GM12878 (cell line): Measurements from ENCODE around the gene RSRC1. TPM values are rescaled to one million over a fixed set of nuclear protein-coding genes. Genes with fewer than 3 reads are reported as not detected.

Source experiments
- ATAC-seq: fragments of 200-7000 bp; cut with Tn5 transposase; 3 replicates; pipeline ENCODE4 v1.9.1; 2020; ENCODE audit warnings: mild to moderate bottlenecking, moderate library complexity
- Bru-seq: library from RNA; stranded (reverse); fragments of 400-500 nt; gene quantifications from one replicate; lab custom pipeline; 2021; lab: Mats Ljungman, UMichigan
- BruChase-seq, 2 experiments: library from RNA; stranded (reverse); fragments of 400-500 nt; gene quantifications; one replicate each; lab custom pipeline; 2021; lab: Mats Ljungman, UMichigan
- BruUV-seq: library from RNA; stranded (reverse); fragments of 400-500 nt; replicated peaks from 2 replicates; lab custom pipeline; 2021; lab: Mats Ljungman, UMichigan
- CTCF ChIA-PET: fragments of 300-600 bp; sonication (Branson Sonifier 250); formaldehyde crosslinking; extraction: SDS; loops from one replicate; lab custom pipeline; 2021; ENCODE audit warnings: inconsistent platforms; lab: Yijun Ruan, JAX
- POLR2A ChIA-PET: fragments of 350-600 bp; formaldehyde crosslinking; extraction: SDS; loops from one replicate; lab custom pipeline; 2021; ENCODE audit warnings: inconsistent platforms; lab: Charles Lee
- RAD21 ChIA-PET: fragments of 300-600 bp; sonication (Branson Sonifier 250); formaldehyde crosslinking; loops from one replicate; lab custom pipeline; 2023; ENCODE audit warnings: antibody characterized with exemption; ENCODE audit not compliant: unreplicated experiment; lab: Charles Lee
- SMC1A ChIA-PET: fragments of 300-600 bp; sonication (Branson Sonifier 250); formaldehyde crosslinking; loops from one replicate; lab custom pipeline; 2023; ENCODE audit not compliant: unreplicated experiment, uncharacterized antibody; lab: Charles Lee
- DNase-seq: peaks from one replicate; pipeline ENCODE4 v3.0.0-alpha.2; 2011; ENCODE audit warnings: low read depth, low spot score
- FAIRE-seq: peaks from 3 replicates; lab custom pipeline; 2011; peaks lifted over from hg19 to GRCh38; lab: Jason Lieb, UNC
- H2AFZ ChIP-seq: 2 replicates; pipeline ENCODE4 v1.6.0; 2011; ENCODE audit warnings: low read depth, low read length, control low read depth; ENCODE audit not compliant: control insufficient read depth
- H3K27ac ChIP-seq: 2 replicates; pipeline ENCODE4 v1.5.1; 2011; ENCODE audit warnings: control low read depth; ENCODE audit not compliant: control insufficient read depth, insufficient read depth
- H3K27me3 ChIP-seq, 2 experiments: replicated peaks in 1 of 2; 2 replicates each; pipeline versions ENCODE4 v1.6.0 to v1.6.1; 2011; ENCODE audit warnings: low read length in 1 of 2; ENCODE audit not compliant: control insufficient read depth in 2 of 2, insufficient read depth in 2 of 2
- H3K36me3 ChIP-seq, 2 experiments: 2 replicates each; pipeline ENCODE4 v1.5.1; 2011; ENCODE audit warnings: low read length in 1 of 2; ENCODE audit not compliant: control insufficient read depth in 2 of 2, insufficient read depth in 2 of 2
- H3K4me1 ChIP-seq: 2 replicates; pipeline ENCODE4 v1.6.1; 2011; ENCODE audit warnings: mild to moderate bottlenecking, low read length, moderate library complexity, mixed read lengths; ENCODE audit not compliant: control insufficient read depth, insufficient read depth
- H3K4me2 ChIP-seq: 2 replicates; pipeline ENCODE4 v1.6.0; 2011; ENCODE audit warnings: control low read depth; ENCODE audit not compliant: control insufficient read depth, insufficient read depth
- H3K4me3 ChIP-seq: fragments of 200-600 bp; sonication (generic); 2 replicates; pipeline ENCODE4 v1.5.1; 2016
- H3K79me2 ChIP-seq: 2 replicates; pipeline ENCODE4 v1.6.0; 2011; ENCODE audit warnings: low read length; ENCODE audit not compliant: control insufficient read depth, insufficient read depth
- H3K9ac ChIP-seq: 2 replicates; pipeline ENCODE4 v1.8.0; 2011; ENCODE audit warnings: low read length, control low read depth, mixed read lengths; ENCODE audit not compliant: control insufficient read depth, insufficient read depth
- H3K9me3 ChIP-seq: replicated peaks from 3 replicates; pipeline ENCODE4 v1.5.1; 2011; ENCODE audit warnings: mild to moderate bottlenecking, low read length; ENCODE audit not compliant: control insufficient read depth, insufficient read depth
- H4K20me1 ChIP-seq: 2 replicates; pipeline ENCODE4 v1.6.0; 2011; ENCODE audit not compliant: control insufficient read depth, insufficient read depth
- BHLHE40 ChIP-seq, 2 experiments: fragments of 450-650 bp in 1 of 2; IDR thresholded peaks; 2 replicates each; pipeline ENCODE4 v1.6.1; 2011 to 2017; ENCODE audit warnings: low read depth in 2 of 2, borderline replicate concordance in 1 of 2, improper control_type of control experiment in 1 of 2, low read length in 1 of 2, mild to moderate bottlenecking in 1 of 2
- GABPA ChIP-seq: IDR thresholded peaks from 2 replicates; pipeline ENCODE4 v1.6.1; 2014; ENCODE audit warnings: antibody characterized with exemption, low read depth, mild to moderate bottlenecking, inconsistent platforms
- GATAD2B ChIP-seq: fragments of 450-650 bp; conservative IDR thresholded peaks from 2 replicates; pipeline ENCODE4 v1.6.1; 2017; ENCODE audit warnings: low read depth, mild to moderate bottlenecking, moderate library complexity
- HDGF ChIP-seq: fragments of 450-650 bp; IDR thresholded peaks from 2 replicates; pipeline ENCODE4 v1.6.1; 2016; ENCODE audit warnings: antibody characterized with exemption
- KDM1A ChIP-seq: fragments of 200-600 bp; sonication (generic); IDR thresholded peaks from 2 replicates; pipeline ENCODE4 v1.6.1; 2016; ENCODE audit warnings: borderline replicate concordance
- MYB ChIP-seq: fragments of 150-350 bp; IDR thresholded peaks from 2 replicates; pipeline ENCODE4 v1.6.1; 2014; ENCODE audit warnings: mild to moderate bottlenecking, low read depth, low read length, borderline replicate concordance
- MYC ChIP-seq: IDR thresholded peaks from 2 replicates; pipeline ENCODE4 v1.6.1; 2011; ENCODE audit warnings: mild to moderate bottlenecking, low read length, moderate library complexity, inconsistent platforms; ENCODE audit not compliant: insufficient read depth, insufficient replicate concordance, insufficient read length, severe bottlenecking
- NBN ChIP-seq: fragments of 450-650 bp; IDR thresholded peaks from 2 replicates; pipeline ENCODE4 v1.6.1; 2016
- PML ChIP-seq: IDR thresholded peaks from 2 replicates; pipeline ENCODE4 v1.6.1; 2012; ENCODE audit warnings: low read length, inconsistent platforms
- RAD51 ChIP-seq: fragments of 450-650 bp; IDR thresholded peaks from 2 replicates; pipeline ENCODE4 v1.6.1; 2016; ENCODE audit warnings: moderate library complexity, mild to moderate bottlenecking, inconsistent platforms
- RBBP5 ChIP-seq: fragments of 200-600 bp; sonication (generic); conservative IDR thresholded peaks from 2 replicates; pipeline ENCODE4 v1.6.1; 2016
- RELA ChIP-seq: fragments of 450-650 bp; IDR thresholded peaks from 2 replicates; pipeline ENCODE4 v1.8.0; 2014; ENCODE audit warnings: borderline replicate concordance; ENCODE audit not compliant: partially characterized antibody
- ZZZ3 ChIP-seq: IDR thresholded peaks from 2 replicates; pipeline ENCODE4 v1.6.1; 2011; ENCODE audit warnings: low read depth; ENCODE audit not compliant: control insufficient read depth, insufficient read length
- WGBS: methylation state at CpG from one replicate; pipeline ENCODE4 v1.1.6; 2016; ENCODE audit warnings: low lambda C conversion rate; ENCODE audit not compliant: insufficient replicate concordance, insufficient coverage; ENCODE audit errors: missing lambda C conversion rate; 5-methylcytosine and 5-hydroxymethylcytosine counted together
- in situ Hi-C: fragments of 300-500 bp; cut with MboI; formaldehyde crosslinking; loops from 9 replicates; pipeline ENCODE4 v1.14.3; 2018; ENCODE audit warnings: mixed read lengths
- intact Hi-C: fragments of 100-400 bp; cut with micrococcal nuclease; formaldehyde crosslinking; loops from one replicate; pipeline ENCODE4 v1.14.2; 2022; ENCODE audit not compliant: unreplicated experiment
- long read RNA-seq, 2 experiments: library from polyadenylated mRNA; unstranded; transcript quantifications; one replicate each; pipeline ENCODE4 v2.0.0, GENCODE V29; 2019 to 2020
- polyA minus RNA-seq, 3 experiments: library from RNA; depleted of rRNA, polyadenylated mRNA; stranded (reverse); fragments of >200 nt; gene quantifications; 2 replicates each; pipeline ENCODE4 v1.2.3, GENCODE V29; 2011
- polyA plus RNA-seq, 11 experiments: library from polyadenylated mRNA; depleted of rRNA in 4 of 11; unstranded in 6 of 11; stranded (reverse) in 5 of 11; fragments of >200 nt; fragmentation: Nextera tagmentation in 4 of 11; fragmentation: Illumina TruSeq in 1 of 11; extraction: Ambion mirVana in 4 of 11; extraction: Trizol in 1 of 11; gene quantifications; 1 replicate in 1 of 11; 2 replicates in 10 of 11; pipeline versions ENCODE4 v1.2.1 to v1.2.3, GENCODE V29; 2011 to 2016; ENCODE audit warnings: inconsistent platforms in 2 of 11, missing spikeins in 2 of 11, low read depth in 1 of 11
- total RNA-seq, 4 experiments: library from RNA; depleted of rRNA in 3 of 4; stranded (reverse); fragments of >200 nt in 3 of 4; fragmentation: Illumina TruSeq in 1 of 4; extraction: Trizol in 1 of 4; gene quantifications; 2 replicates each; pipeline versions ENCODE4 v1.2.1 to v1.2.3, GENCODE V29; 2013 to 2021
- TF ChIP-seq, protein P1 (sequence below): IDR thresholded peaks from 2 replicates; pipeline ENCODE4 v1.6.1; 2012; ENCODE audit warnings: low read depth, low read length, improper control_type of control experiment
- TF ChIP-seq, protein P2 (sequence below): fragments of 450-650 bp; IDR thresholded peaks from 2 replicates; pipeline ENCODE4 v1.6.1; 2016; ENCODE audit warnings: mild to moderate bottlenecking

Gene RSRC1
- total RNA-seq (2013; cell fraction: nucleolus; rRNA removed) = 159 and 173 TPM in 2 replicates
- total RNA-seq (2014; rRNA removed) = 40.5 and 49.2 TPM in 2 replicates
- 82.2 and 85.9 TPM in 2 replicates for total RNA-seq (2014; rRNA removed; fragmentation: Illumina TruSeq; extraction: Trizol)
- 31.5 and 34.4 TPM in 2 replicates for total RNA-seq (2021)
- 11.2 TPM for polyA plus RNA-seq (2011; ENCODE audit: low read depth)
- polyA plus RNA-seq (2011; rRNA removed) = 16.4 and 25.4 TPM in 2 replicates
- 5.2 and 5.8 TPM in 2 replicates for polyA plus RNA-seq (2011; cell fraction: cytosol; rRNA removed)
- polyA plus RNA-seq (2011; cell fraction: nucleus; rRNA removed) = 12.5 and 13.3 TPM in 2 replicates
- 17.7 and 21.8 TPM in 2 replicates for polyA plus RNA-seq (2012)
- polyA plus RNA-seq (2014; fragmentation: Illumina TruSeq; extraction: Trizol) = 58.9 and 65.0 TPM in 2 replicates
- 10 to 100 TPM; 47.6 to 83.3 TPM for polyA plus RNA-seq (2014; fragmentation: Nextera tagmentation; extraction: Ambion mirVana)
- polyA plus RNA-seq (2014; rRNA removed) = 14.9 and 19.2 TPM in 2 replicates
- 10 to 100 TPM; 41.4 to 42.6 TPM for polyA plus RNA-seq (2016; fragmentation: Nextera tagmentation; extraction: Ambion mirVana)
- polyA minus RNA-seq (2011; rRNA and poly(A)+ RNA removed) = 24.7 and 36.1 TPM in 2 replicates
- 11.0 and 12.0 TPM in 2 replicates for polyA minus RNA-seq (2011; cell fraction: cytosol; rRNA and poly(A)+ RNA removed)
- polyA minus RNA-seq (2011; cell fraction: nucleus; rRNA and poly(A)+ RNA removed) = 49.6 and 82.3 TPM in 2 replicates
- Bru-seq, nascent RNA = percentile 70 among the genes with signal in this experiment
- BruChase-seq, experiment 1, labeled RNA remaining after a 6-hour chase = percentile 62 among the genes with signal in this experiment
- percentile 65 among the genes with signal in this experiment for BruChase-seq, experiment 2, labeled RNA remaining after a 2-hour chase
- long read RNA-seq, experiment 1, transcript RSRC1-201 (10 exons, 1,727 nt) = major isoform, 12 of 41 reads
- long read RNA-seq, experiment 1, partial matches to known transcripts = 9 of 41 reads
- long read RNA-seq, experiment 1, other reads (novel, unspliced or antisense) = 14 of 41 reads
- long read RNA-seq, experiment 2, transcript RSRC1-201 (10 exons, 1,727 nt) = major isoform, 13 of 74 reads
- long read RNA-seq, experiment 2, transcript RSRC1-206 (7 exons, 769 nt) = minor isoform, 6 of 74 reads
- long read RNA-seq, experiment 2, transcript RSRC1-215 (10 exons, 1,738 nt) = minor isoform, 6 of 74 reads
- long read RNA-seq, experiment 2, partial matches to known transcripts = 34 of 74 reads
- long read RNA-seq, experiment 2, other reads (novel, unspliced or antisense) = 14 of 74 reads

GRCh38 chr3:158109804-158110657, at the start of gene RSRC1:
Gene RSRC1 (plus strand): TSS chr3:158110089. CDS start chr3:158122105, 12,016 bp downstream.
- BruUV-seq = no TSS peak
- H3K9me3 ChIP-seq = no peaks in the 10 kb centered on the region
- RAD21 ChIA-PET = interaction anchor here (0.8 to 3.0 kb wide), 10 partner anchors 8 to 324 kb away, joined by 3 to 19 read pairs (median 6); no protein-coding TSS in a partner anchor
- CTCF ChIA-PET = interaction anchor here (0.6 to 4.0 kb wide), 7 partner anchors 11 to 323 kb away, joined by 3 to 20 read pairs (median 5); no protein-coding TSS in a partner anchor
- no peaks in the 10 kb centered on the region for H3K36me3 ChIP-seq
- peaks cover 6 to 8% of the 10 kb centered on the region in 2 experiments; a peak in 2 of 4 replicates for H3K27me3 ChIP-seq
- H3K4me1 ChIP-seq = 0 out of 2 replicates have a peak, but pooled peaks cover 4% of the 10 kb centered on the region
- H4K20me1 ChIP-seq = no peaks in the 10 kb centered on the region
- H3K4me2 ChIP-seq = peak within 1 kb of the TSS; percentile 92
- POLR2A ChIA-PET = interaction anchor here (0.6 to 1.0 kb wide), 4 partner anchors 10 to 188 kb away, joined by 3 to 5 read pairs (median 4); no protein-coding TSS in a partner anchor
- ATAC-seq = peak; percentile 91
- SMC1A ChIA-PET = interaction anchor here (0.7 to 4.4 kb wide), 11 partner anchors 10 to 535 kb away, joined by 3 to 20 read pairs (median 4); partner anchors contain the start of gene GFM1
- H3K9ac ChIP-seq = peak within 1 kb of the TSS; percentile 89
- WGBS = under 1% methylated on average over 57 of the region's 57 CpGs
- intact Hi-C loops (loop anchor here (5.0 to 10.0 kb wide), 2 partner anchors 322 to 535 kb away; partner anchors contain the start of gene GFM1), in situ Hi-C loops (no loop called here)
- peak within 1 kb of the TSS; percentile 80 for H3K27ac ChIP-seq
- DNase-seq = peak; percentile 55
- FAIRE-seq = peak; percentile 74
- peaks cover 17% of the 10 kb centered on the region for H3K79me2 ChIP-seq
- H2AFZ ChIP-seq = peak within 1 kb of the TSS; percentile 99
- peak within 1 kb of the TSS; percentile 79 for H3K4me3 ChIP-seq
- TF ChIP-seq HDGF (no peak), KDM1A (no peak), BHLHE40 (IDR thresholded peaks at IDR 0.05; ENCODE audit: borderline replicate concordance in 1 of 2, low read depth in 2 of 2, low read length in 1 of 2) (peak; percentile 53 to 65; a peak in 3 of 4 replicates), MYB (0 out of 2 replicates have a peak, but pooled peaks have one; percentile 42), RAD51 (peak; percentile 77), NBN (peak; percentile 80; the same call in 1 of the 2 replicates), GATAD2B (peak; percentile 86), GABPA (0 out of 2 replicates have a peak, but pooled peaks have one; percentile 2), RELA (peak; percentile 50), MYC (peak; percentile 18), RBBP5 (0 out of 2 replicates have a peak, but pooled peaks have one; percentile 72), PML (peak; percentile 64; the same call in 1 of the 2 replicates), ZZZ3 (no peak)
- TF ChIP-seq, protein P1, sequence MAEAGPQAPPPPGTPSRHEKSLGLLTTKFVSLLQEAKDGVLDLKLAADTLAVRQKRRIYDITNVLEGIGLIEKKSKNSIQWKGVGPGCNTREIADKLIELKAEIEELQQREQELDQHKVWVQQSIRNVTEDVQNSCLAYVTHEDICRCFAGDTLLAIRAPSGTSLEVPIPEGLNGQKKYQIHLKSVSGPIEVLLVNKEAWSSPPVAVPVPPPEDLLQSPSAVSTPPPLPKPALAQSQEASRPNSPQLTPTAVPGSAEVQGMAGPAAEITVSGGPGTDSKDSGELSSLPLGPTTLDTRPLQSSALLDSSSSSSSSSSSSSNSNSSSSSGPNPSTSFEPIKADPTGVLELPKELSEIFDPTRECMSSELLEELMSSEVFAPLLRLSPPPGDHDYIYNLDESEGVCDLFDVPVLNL = peak; percentile 91
- TF ChIP-seq, protein P2, sequence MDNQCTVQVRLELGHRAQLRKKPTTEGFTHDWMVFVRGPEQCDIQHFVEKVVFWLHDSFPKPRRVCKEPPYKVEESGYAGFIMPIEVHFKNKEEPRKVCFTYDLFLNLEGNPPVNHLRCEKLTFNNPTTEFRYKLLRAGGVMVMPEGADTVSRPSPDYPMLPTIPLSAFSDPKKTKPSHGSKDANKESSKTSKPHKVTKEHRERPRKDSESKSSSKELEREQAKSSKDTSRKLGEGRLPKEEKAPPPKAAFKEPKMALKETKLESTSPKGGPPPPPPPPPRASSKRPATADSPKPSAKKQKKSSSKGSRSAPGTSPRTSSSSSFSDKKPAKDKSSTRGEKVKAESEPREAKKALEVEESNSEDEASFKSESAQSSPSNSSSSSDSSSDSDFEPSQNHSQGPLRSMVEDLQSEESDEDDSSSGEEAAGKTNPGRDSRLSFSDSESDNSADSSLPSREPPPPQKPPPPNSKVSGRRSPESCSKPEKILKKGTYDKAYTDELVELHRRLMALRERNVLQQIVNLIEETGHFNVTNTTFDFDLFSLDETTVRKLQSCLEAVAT = peak; percentile 100
